GM21717 (cell line): Measurements from ENCODE around the gene ASF1B.
A peak's percentile ranks its signal among the peaks of the same experiment; 100 is the strongest.
"Not testable (repeated sequence)": the region's sequence is repeated elsewhere in the genome, so short reads cannot be mapped to it uniquely, and the experiment has no call there.

Experiments used
- ATAC-seq: cut with Tn5 transposase; IDR thresholded peaks from one replicate; pipeline ENCODE4 v1.9.1; 2021; ENCODE audit warnings: mild to moderate bottlenecking, moderate library complexity; ENCODE audit not compliant: unreplicated experiment

Gene ASF1B

GRCh38 chr19:14136509-14137281 is at the start of gene ASF1B:
TSS of gene ASF1B (minus strand) at chr19:14136589. CDS start at chr19:14136456, 133 bp downstream.
- ATAC-seq, result peak; percentile 70

GRCh38 chr19:14185691-14186090 is 49.3 kb upstream of the ASF1B start:
- ATAC-seq, result not testable (repeated sequence)

GRCh38 chr19:14185158-14185557 is 48.8 kb upstream of the ASF1B start:
- no peak for ATAC-seq

GRCh38 chr19:14183741-14184350 is 47.5 kb upstream of the ASF1B start:
- no peak for ATAC-seq

- no peak for ATAC-seq
These were observed 46.1 kb upstream of the ASF1B start for GRCh38 chr19:14182476-14182875.

GRCh38 chr19:14181906-14182305 is 45.5 kb upstream of the ASF1B start:
- no peak for ATAC-seq

GRCh38 chr19:14181199-14181598 is 44.8 kb upstream of the ASF1B start:
- ATAC-seq, result not testable (repeated sequence)

- ATAC-seq, result no peak
These were observed 41.2 kb upstream of the ASF1B start for GRCh38 chr19:14177496-14178074.

GRCh38 chr19:14175351-14175792 is 39.0 kb upstream of the ASF1B start:
- no peak for ATAC-seq

GRCh38 chr19:14174883-14175282 is 38.5 kb upstream of the ASF1B start:
- ATAC-seq, result no peak

GRCh38 chr19:14168993-14169392 is 32.6 kb upstream of the ASF1B start:
- ATAC-seq, result no peak

- no peak for ATAC-seq
These were observed 32.0 kb upstream of the ASF1B start for GRCh38 chr19:14168259-14168972.

- ATAC-seq, result no peak
These were observed 31.3 kb upstream of the ASF1B start for GRCh38 chr19:14167576-14168138.

- no peak for ATAC-seq
These were observed 30.7 kb upstream of the ASF1B start for GRCh38 chr19:14166999-14167575.

GRCh38 chr19:14165990-14166830 is 29.8 kb upstream of the ASF1B start:
- ATAC-seq, result no peak

- no peak for ATAC-seq
These were observed 28.5 kb upstream of the ASF1B start for GRCh38 chr19:14164724-14165493.

- no peak for ATAC-seq
These were observed 27.7 kb upstream of the ASF1B start for GRCh38 chr19:14164082-14164481.

- no peak for ATAC-seq
These were observed 26.5 kb upstream of the ASF1B start for GRCh38 chr19:14162871-14163297.

- ATAC-seq, result no peak
These were observed 24.9 kb upstream of the ASF1B start for GRCh38 chr19:14161305-14161704.
